PFSK-1 (cell line): Measurements from ENCODE around the gene SETMAR.

ENCODE experiments used
- FOXP2 ChIP-seq: optimal IDR thresholded peaks from 2 replicates; pipeline ENCODE3; 2011; ENCODE audit warnings: borderline replicate concordance, control low read depth, inconsistent platforms; ENCODE audit not compliant: insufficient read depth; ENCODE audit errors: extremely low read length, extremely low read depth
- POLR2AphosphoS5 ChIP-seq: IDR thresholded peaks from 2 replicates; pipeline ENCODE4 v1.6.1; 2012; ENCODE audit warnings: low read depth, mild to moderate bottlenecking, control low read depth, low read length, moderate library complexity
- SIN3A ChIP-seq: IDR thresholded peaks from 2 replicates; pipeline ENCODE4 v1.6.1; 2012; ENCODE audit warnings: mild to moderate bottlenecking, low read length, moderate library complexity, borderline replicate concordance; ENCODE audit not compliant: insufficient read depth
- TAF1 ChIP-seq: IDR thresholded peaks from 2 replicates; pipeline ENCODE4 v1.6.1; 2012; ENCODE audit warnings: low read length, control low read depth, borderline replicate concordance; ENCODE audit not compliant: insufficient read depth
- TF ChIP-seq, protein P1 (sequence below), 2 experiments: IDR thresholded peaks; 2 replicates each; pipeline versions ENCODE4 v1.6.1 to v1.8.0; 2011 to 2012; ENCODE audit warnings: low read depth in 2 of 2, low read length in 2 of 2, control low read depth in 1 of 2, inconsistent platforms in 1 of 2, mild to moderate bottlenecking in 1 of 2, moderate library complexity in 1 of 2; ENCODE audit not compliant: insufficient read depth in 1 of 2

DNA sequence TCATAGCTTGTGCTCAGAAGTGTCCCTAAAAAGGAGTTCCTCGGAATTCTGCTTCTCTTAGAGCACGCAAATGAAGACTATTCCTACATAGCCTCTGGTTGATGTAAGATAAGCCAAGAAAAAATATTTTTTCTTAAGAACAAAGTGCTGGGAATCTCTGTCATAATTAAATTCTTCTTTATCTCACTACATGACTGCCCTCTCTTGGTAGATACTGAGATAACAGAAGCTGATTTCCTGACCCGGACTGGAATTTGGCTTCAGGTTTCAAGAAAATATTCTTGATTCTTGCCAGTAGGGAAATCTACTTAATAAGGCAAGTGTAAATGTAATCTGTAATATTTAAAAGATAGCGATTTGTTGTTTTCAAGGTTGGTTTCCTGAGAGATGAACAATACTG, 31.3 kb upstream of the SETMAR start:
- no peak for TF ChIP-seq POLR2AphosphoS5
- TF ChIP-seq, protein P1, sequence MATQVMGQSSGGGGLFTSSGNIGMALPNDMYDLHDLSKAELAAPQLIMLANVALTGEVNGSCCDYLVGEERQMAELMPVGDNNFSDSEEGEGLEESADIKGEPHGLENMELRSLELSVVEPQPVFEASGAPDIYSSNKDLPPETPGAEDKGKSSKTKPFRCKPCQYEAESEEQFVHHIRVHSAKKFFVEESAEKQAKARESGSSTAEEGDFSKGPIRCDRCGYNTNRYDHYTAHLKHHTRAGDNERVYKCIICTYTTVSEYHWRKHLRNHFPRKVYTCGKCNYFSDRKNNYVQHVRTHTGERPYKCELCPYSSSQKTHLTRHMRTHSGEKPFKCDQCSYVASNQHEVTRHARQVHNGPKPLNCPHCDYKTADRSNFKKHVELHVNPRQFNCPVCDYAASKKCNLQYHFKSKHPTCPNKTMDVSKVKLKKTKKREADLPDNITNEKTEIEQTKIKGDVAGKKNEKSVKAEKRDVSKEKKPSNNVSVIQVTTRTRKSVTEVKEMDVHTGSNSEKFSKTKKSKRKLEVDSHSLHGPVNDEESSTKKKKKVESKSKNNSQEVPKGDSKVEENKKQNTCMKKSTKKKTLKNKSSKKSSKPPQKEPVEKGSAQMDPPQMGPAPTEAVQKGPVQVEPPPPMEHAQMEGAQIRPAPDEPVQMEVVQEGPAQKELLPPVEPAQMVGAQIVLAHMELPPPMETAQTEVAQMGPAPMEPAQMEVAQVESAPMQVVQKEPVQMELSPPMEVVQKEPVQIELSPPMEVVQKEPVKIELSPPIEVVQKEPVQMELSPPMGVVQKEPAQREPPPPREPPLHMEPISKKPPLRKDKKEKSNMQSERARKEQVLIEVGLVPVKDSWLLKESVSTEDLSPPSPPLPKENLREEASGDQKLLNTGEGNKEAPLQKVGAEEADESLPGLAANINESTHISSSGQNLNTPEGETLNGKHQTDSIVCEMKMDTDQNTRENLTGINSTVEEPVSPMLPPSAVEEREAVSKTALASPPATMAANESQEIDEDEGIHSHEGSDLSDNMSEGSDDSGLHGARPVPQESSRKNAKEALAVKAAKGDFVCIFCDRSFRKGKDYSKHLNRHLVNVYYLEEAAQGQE (IDR thresholded peaks at IDR 0.05; ENCODE audit: insufficient read depth in 1 of 2, low read depth in 2 of 2, low read length in 2 of 2), result no peak
- no peak for TF ChIP-seq TAF1
- TF ChIP-seq SIN3A, result no peak
- no peak for TF ChIP-seq FOXP2
